SK-N-MC (cell line): ENCODE measurements around the gene KLHDC3.

Experiments
- EZH2 ChIP-seq: fragments of 200-600 bp; sonication (generic); IDR thresholded peaks from one replicate; pipeline ENCODE4 v1.6.1; 2017; ENCODE audit warnings: antibody characterized with exemption
- POLR2AphosphoS5 ChIP-seq: IDR thresholded peaks from 2 replicates; pipeline ENCODE4 v1.6.1; 2012; ENCODE audit warnings: mild to moderate bottlenecking, low read depth, low read length, borderline replicate concordance

GRCh38 chr6:42978487-42978838 is 35.6 kb upstream of the KLHDC3 start:
- TF ChIP-seq POLR2AphosphoS5 (no peak), EZH2 (no peak)
